ENCODE results near the gene CDH4.

DNA sequence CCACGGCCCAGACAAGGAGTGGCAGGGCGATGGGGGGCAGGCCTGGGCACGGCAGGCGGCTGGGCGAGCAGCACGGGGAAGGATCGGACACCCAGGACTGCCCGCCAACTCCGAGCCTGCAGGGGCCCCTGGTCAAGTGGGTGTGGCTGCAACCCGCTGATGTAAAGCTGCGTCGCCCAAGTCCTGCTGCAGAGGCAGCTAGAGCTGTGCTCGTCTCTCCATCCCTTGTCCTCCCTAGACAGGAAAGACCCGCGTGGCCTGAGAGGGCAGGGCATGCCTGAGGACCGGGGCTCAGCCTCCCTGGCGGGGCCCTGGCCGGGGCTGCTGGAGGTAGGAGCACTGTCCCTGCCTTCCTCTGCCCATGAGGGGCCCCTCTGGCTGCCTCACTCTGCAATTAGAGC, 281.2 kb downstream of the CDH4 start:
- no peak for TF ChIP-seq HDAC6 (IDR thresholded peaks at IDR 0.05; ENCODE audit: low read depth, low read length)
- TF ChIP-seq, protein P1, sequence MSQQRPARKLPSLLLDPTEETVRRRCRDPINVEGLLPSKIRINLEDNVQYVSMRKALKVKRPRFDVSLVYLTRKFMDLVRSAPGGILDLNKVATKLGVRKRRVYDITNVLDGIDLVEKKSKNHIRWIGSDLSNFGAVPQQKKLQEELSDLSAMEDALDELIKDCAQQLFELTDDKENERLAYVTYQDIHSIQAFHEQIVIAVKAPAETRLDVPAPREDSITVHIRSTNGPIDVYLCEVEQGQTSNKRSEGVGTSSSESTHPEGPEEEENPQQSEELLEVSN (IDR thresholded peaks at IDR 0.05) = no peak
- TF ChIP-seq, protein P2, sequence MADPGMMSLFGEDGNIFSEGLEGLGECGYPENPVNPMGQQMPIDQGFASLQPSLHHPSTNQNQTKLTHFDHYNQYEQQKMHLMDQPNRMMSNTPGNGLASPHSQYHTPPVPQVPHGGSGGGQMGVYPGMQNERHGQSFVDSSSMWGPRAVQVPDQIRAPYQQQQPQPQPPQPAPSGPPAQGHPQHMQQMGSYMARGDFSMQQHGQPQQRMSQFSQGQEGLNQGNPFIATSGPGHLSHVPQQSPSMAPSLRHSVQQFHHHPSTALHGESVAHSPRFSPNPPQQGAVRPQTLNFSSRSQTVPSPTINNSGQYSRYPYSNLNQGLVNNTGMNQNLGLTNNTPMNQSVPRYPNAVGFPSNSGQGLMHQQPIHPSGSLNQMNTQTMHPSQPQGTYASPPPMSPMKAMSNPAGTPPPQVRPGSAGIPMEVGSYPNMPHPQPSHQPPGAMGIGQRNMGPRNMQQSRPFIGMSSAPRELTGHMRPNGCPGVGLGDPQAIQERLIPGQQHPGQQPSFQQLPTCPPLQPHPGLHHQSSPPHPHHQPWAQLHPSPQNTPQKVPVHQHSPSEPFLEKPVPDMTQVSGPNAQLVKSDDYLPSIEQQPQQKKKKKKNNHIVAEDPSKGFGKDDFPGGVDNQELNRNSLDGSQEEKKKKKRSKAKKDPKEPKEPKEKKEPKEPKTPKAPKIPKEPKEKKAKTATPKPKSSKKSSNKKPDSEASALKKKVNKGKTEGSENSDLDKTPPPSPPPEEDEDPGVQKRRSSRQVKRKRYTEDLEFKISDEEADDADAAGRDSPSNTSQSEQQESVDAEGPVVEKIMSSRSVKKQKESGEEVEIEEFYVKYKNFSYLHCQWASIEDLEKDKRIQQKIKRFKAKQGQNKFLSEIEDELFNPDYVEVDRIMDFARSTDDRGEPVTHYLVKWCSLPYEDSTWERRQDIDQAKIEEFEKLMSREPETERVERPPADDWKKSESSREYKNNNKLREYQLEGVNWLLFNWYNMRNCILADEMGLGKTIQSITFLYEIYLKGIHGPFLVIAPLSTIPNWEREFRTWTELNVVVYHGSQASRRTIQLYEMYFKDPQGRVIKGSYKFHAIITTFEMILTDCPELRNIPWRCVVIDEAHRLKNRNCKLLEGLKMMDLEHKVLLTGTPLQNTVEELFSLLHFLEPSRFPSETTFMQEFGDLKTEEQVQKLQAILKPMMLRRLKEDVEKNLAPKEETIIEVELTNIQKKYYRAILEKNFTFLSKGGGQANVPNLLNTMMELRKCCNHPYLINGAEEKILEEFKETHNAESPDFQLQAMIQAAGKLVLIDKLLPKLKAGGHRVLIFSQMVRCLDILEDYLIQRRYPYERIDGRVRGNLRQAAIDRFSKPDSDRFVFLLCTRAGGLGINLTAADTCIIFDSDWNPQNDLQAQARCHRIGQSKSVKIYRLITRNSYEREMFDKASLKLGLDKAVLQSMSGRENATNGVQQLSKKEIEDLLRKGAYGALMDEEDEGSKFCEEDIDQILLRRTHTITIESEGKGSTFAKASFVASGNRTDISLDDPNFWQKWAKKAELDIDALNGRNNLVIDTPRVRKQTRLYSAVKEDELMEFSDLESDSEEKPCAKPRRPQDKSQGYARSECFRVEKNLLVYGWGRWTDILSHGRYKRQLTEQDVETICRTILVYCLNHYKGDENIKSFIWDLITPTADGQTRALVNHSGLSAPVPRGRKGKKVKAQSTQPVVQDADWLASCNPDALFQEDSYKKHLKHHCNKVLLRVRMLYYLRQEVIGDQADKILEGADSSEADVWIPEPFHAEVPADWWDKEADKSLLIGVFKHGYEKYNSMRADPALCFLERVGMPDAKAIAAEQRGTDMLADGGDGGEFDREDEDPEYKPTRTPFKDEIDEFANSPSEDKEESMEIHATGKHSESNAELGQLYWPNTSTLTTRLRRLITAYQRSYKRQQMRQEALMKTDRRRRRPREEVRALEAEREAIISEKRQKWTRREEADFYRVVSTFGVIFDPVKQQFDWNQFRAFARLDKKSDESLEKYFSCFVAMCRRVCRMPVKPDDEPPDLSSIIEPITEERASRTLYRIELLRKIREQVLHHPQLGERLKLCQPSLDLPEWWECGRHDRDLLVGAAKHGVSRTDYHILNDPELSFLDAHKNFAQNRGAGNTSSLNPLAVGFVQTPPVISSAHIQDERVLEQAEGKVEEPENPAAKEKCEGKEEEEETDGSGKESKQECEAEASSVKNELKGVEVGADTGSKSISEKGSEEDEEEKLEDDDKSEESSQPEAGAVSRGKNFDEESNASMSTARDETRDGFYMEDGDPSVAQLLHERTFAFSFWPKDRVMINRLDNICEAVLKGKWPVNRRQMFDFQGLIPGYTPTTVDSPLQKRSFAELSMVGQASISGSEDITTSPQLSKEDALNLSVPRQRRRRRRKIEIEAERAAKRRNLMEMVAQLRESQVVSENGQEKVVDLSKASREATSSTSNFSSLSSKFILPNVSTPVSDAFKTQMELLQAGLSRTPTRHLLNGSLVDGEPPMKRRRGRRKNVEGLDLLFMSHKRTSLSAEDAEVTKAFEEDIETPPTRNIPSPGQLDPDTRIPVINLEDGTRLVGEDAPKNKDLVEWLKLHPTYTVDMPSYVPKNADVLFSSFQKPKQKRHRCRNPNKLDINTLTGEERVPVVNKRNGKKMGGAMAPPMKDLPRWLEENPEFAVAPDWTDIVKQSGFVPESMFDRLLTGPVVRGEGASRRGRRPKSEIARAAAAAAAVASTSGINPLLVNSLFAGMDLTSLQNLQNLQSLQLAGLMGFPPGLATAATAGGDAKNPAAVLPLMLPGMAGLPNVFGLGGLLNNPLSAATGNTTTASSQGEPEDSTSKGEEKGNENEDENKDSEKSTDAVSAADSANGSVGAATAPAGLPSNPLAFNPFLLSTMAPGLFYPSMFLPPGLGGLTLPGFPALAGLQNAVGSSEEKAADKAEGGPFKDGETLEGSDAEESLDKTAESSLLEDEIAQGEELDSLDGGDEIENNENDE (IDR thresholded peaks at IDR 0.05; ENCODE audit: insufficient replicate concordance, low read length) = no peak

Data from H1 (cell line).